ENCODE data around the gene TMUB2. TPM values are rescaled to one million over a fixed set of nuclear protein-coding genes. Genes with fewer than 3 reads are reported as not detected.

The TMUB2 gene
- total and polyA plus RNA-seq, 9 of the 15 experiments (the other 6 are each of a cell fraction or from before 2014, with no cell fraction given): 4.1 to 29.8 (median 16.3) TPM

GRCh38 chr17:44176257-44176656 is 10.5 kb upstream of the TMUB2 start:
- Histone ChIP-seq H3K36me3 (ENCODE audit: control insufficient read depth, insufficient read depth, low read length) (peaks cover 29% of the 10 kb centered on the region; the same call in 2 of the 3 replicates), H3K79me2 (ENCODE audit: control insufficient read depth, insufficient read depth, low read length) (no peaks in the 10 kb centered on the region), H3K4me3 (no peak overlapping the region), H3K4me2 (ENCODE audit: insufficient read depth, low read length) (no peak overlapping the region), H3K27ac (ENCODE audit: extremely low read depth, low read depth, low read length) (no peak overlapping the region), H3K4me1 (replicated peaks in 1 of 2; ENCODE audit: control insufficient read depth in 2 of 2, insufficient read depth in 2 of 2, low read length in 2 of 2) (peaks cover 0 to 15% of the 10 kb centered on the region in 2 experiments; a peak in 1 of 5 replicates), H4K20me1 (replicated peaks; ENCODE audit: control insufficient read depth, insufficient read depth, low read length) (no peaks in the 10 kb centered on the region), H3K9ac (ENCODE audit: insufficient read depth in 1 of 2, low read depth in 2 of 2, low read length in 2 of 2) (no peak overlapping the region), H3K9me3 (replicated peaks; ENCODE audit: control insufficient read depth, insufficient read depth, low read depth, low read length) (no peaks in the 10 kb centered on the region), H2AFZ (ENCODE audit: low read depth, low read length) (no peak overlapping the region), H3K27me3 (ENCODE audit: control insufficient read depth in 2 of 2, insufficient read depth in 2 of 2, low read length in 2 of 2) (no peaks in the 10 kb centered on the region), H3K9me1 (ENCODE audit: control insufficient read depth, insufficient read depth, low read length) (no peaks in the 10 kb centered on the region)
- no TSS peak for BruUV-seq (replicated peaks)
- ATAC-seq (peak; percentile 18; the same call in 1 of the 3 replicates), FAIRE-seq (peak; percentile 59), DNase-seq (ENCODE audit: extremely low read depth in 1 of 4, low spot score in 3 of 4) (no peak)
- intact Hi-C loops (cut with micrococcal nuclease) (no loop called here), in situ Hi-C loops (cut with MboI) (no loop called here)
- CTCF ChIA-PET (ENCODE audit: low intra/inter-chr PET ratio): no interaction called here
- 87% methylated on average over 1 of the region's 1 CpG for WGBS (ENCODE audit: insufficient coverage, low coverage, missing lambda C conversion rate)
- POLR2A ChIA-PET: interaction anchor here (0.6 to 3.2 kb wide), 3 partner anchors 9 to 16 kb away, joined by 3 to 10 read pairs (median 3); no protein-coding TSS in a partner anchor
- no peak for TF ChIP-seq E2F3 (CRISPR knock-in tag; IDR thresholded peaks at IDR 0.05)
- no peak for TF ChIP-seq AFF1 (IDR thresholded peaks at IDR 0.05; ENCODE audit: low read depth in 1 of 2, partially characterized antibody in 2 of 2)
- no peak for TF ChIP-seq STAT5B (CRISPR knock-in tag; IDR thresholded peaks at IDR 0.05)
- no peak for TF ChIP-seq CHD7 (IDR thresholded peaks at IDR 0.05; ENCODE audit: low read depth, low read length)
- no peak for TF ChIP-seq OTX1 (CRISPR knock-in tag; IDR thresholded peaks at IDR 0.05)
- no peak for TF ChIP-seq ZNF79 (CRISPR knock-in tag; IDR thresholded peaks at IDR 0.05; ENCODE audit: low read depth)
- no peak for TF ChIP-seq SMC3 (conservative IDR thresholded peaks at IDR 0.05; ENCODE audit: insufficient read depth, low read depth, low read length)

Measured in K562 (cell line).